ENCODE measurements around the gene MIEN1.

DNA sequence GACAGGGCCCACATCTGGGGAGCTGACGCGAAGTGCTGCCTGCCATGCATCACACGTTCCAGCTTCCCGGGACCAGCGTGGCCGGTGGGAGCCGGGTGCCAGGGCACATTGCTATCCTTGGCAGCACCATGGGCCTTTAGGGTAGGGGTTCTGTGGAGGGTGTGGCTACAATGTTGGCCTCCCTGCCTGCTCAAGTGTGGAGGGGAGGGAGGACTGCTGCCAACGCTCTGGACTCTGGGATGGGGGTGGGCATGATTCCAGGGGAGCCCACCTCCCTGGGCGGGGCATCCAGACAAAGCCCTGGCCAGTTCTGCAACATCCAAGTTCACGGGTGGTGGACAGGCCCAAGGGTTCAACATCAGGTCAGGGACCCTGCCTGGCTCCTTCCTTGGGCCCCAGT, 21.3 kb upstream of the MIEN1 start:
- TF ChIP-seq, protein P1, sequence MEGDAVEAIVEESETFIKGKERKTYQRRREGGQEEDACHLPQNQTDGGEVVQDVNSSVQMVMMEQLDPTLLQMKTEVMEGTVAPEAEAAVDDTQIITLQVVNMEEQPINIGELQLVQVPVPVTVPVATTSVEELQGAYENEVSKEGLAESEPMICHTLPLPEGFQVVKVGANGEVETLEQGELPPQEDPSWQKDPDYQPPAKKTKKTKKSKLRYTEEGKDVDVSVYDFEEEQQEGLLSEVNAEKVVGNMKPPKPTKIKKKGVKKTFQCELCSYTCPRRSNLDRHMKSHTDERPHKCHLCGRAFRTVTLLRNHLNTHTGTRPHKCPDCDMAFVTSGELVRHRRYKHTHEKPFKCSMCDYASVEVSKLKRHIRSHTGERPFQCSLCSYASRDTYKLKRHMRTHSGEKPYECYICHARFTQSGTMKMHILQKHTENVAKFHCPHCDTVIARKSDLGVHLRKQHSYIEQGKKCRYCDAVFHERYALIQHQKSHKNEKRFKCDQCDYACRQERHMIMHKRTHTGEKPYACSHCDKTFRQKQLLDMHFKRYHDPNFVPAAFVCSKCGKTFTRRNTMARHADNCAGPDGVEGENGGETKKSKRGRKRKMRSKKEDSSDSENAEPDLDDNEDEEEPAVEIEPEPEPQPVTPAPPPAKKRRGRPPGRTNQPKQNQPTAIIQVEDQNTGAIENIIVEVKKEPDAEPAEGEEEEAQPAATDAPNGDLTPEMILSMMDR (IDR thresholded peaks at IDR 0.05), result no peak
- TF ChIP-seq EZH2 (IDR thresholded peaks at IDR 0.05; ENCODE audit: borderline replicate concordance, insufficient read depth, low read depth, low read length, poor library complexity, severe bottlenecking), result no peak
